ENCODE data around the gene UBN2. TPM values are rescaled to one million over a fixed set of nuclear protein-coding genes. Genes with fewer than 3 reads are reported as not detected.
"Not testable (repeated sequence)": the region's sequence is repeated elsewhere in the genome, so short reads cannot be mapped to it uniquely, and the experiment has no call there.

The UBN2 gene
- total RNA-seq, 3 donors from 2014 or later: 18.7 to 28.2 (median 26.0) TPM

GRCh38 chr7:139332697-139333359 is 101.8 kb downstream of the UBN2 start:
- DNase-seq (peak in 2 of 3 donors; percentile 30 to 31), ATAC-seq (peak; percentile 60)
- Histone ChIP-seq H3K9me3 (no peaks in the 10 kb centered on the region), H3K36me3 (ENCODE audit: low read depth) (no peaks in the 10 kb centered on the region), H3K4me3 (no peak overlapping the region), H3K4me1 (ENCODE audit: low read depth) (peaks cover 6% of the 10 kb centered on the region)
- TF ChIP-seq, protein P1, sequence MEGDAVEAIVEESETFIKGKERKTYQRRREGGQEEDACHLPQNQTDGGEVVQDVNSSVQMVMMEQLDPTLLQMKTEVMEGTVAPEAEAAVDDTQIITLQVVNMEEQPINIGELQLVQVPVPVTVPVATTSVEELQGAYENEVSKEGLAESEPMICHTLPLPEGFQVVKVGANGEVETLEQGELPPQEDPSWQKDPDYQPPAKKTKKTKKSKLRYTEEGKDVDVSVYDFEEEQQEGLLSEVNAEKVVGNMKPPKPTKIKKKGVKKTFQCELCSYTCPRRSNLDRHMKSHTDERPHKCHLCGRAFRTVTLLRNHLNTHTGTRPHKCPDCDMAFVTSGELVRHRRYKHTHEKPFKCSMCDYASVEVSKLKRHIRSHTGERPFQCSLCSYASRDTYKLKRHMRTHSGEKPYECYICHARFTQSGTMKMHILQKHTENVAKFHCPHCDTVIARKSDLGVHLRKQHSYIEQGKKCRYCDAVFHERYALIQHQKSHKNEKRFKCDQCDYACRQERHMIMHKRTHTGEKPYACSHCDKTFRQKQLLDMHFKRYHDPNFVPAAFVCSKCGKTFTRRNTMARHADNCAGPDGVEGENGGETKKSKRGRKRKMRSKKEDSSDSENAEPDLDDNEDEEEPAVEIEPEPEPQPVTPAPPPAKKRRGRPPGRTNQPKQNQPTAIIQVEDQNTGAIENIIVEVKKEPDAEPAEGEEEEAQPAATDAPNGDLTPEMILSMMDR (IDR thresholded peaks at IDR 0.05): no peak
- intact Hi-C loops (cut with DNase I, micrococcal nuclease): no loop called here

DNA sequence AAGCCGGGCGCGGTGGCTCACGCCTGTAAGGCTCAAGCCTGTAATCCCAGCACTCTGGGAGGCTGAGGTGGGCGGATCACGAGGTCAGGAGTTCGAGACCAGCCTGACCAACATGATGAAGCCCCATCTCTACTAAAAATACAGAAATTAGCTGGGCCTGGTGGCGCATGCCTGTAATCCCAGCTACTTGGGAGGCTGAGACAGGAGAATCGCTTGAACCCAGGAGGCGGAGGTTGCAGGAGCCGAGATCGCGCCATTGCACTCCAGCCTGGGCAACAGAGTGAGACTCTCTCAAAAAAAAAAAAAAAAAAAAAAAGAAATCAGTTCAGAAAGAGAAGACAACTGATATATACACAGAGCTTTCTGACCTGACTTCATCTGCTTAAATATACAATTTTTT is 102.4 kb downstream of the UBN2 start:
- DNase-seq; H3K4me3 ChIP-seq; H3K9me3 ChIP-seq; ATAC-seq; H3K4me1 ChIP-seq (ENCODE audit: low read depth); intact Hi-C loops (cut with DNase I, micrococcal nuclease); H3K36me3 ChIP-seq (ENCODE audit: low read depth): not testable (repeated sequence)

DNA sequence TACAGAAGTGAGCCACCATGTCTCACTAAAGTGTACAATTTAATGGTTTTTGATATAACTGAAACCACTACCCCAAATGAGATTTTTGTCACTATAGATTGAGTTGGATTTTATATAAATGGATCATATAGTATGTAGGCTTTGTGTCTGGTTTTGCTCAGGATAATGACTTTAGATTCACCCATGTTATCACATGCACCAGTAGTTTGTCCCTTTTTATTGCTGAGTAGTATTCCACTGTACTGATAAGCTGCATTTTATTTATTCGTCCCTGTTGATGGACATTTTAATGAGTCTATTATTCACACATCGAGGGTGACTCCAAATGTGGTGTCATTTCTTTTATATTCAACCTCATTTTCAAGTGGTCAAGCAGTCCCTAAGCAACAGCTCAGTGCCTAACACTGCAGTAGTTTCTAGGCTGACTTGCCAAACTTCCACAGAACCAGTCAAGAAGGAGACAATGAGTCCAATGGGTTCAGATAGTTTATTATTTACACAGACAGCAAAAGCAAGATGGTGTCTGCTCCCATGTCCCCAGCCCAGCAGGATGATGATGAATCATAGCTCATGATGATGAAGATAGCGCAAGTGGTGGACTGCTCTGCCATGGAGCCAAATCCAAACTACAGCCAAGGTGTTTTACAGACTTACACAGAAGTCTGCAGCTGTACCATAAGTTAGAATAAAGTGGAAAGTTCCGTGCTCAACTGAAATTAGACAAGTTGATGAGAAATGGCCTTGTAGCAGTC is 103.5 kb downstream of the UBN2 start:
- Histone ChIP-seq H3K4me3 (no peak overlapping the region), H3K36me3 (ENCODE audit: low read depth) (no peaks in the 10 kb centered on the region)
- intact Hi-C loops (cut with DNase I, micrococcal nuclease): no loop called here

DNA sequence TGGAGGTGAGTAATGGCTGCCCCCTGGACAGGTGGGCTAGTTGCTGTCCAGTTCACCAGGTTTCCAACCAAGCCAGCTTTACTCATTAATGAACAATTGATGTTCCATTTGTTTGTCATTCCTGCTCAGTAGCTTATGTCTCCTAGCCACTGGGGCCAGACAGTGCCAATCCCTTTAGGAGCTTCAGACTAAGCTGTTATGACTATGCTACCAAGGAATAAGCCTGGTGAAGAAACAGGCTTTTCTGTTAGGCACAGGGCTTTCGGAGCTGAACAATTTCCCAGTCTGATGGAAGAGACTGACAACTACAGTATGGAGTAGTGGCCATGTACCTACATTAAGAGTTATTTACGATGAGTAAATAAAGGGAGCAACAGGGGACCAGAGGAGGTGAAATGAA is 108.0 kb downstream of the UBN2 start:
- ATAC-seq (no peak), DNase-seq (no peak)
- intact Hi-C loops (cut with DNase I, micrococcal nuclease): no loop called here
- H3K9me3 ChIP-seq: no peaks in the 10 kb centered on the region
- TF ChIP-seq, protein P1 (IDR thresholded peaks at IDR 0.05): no peak
- no peaks in the 10 kb centered on the region for H3K4me1 ChIP-seq (ENCODE audit: low read depth)
- no peaks in the 10 kb centered on the region for H3K36me3 ChIP-seq (ENCODE audit: low read depth)
- no peak overlapping the region for H3K4me3 ChIP-seq

More for the DNA sequence above, 103.5 kb downstream of the UBN2 start:
- no peaks in the 10 kb centered on the region for H3K9me3 ChIP-seq
- ATAC-seq: no peak
- TF ChIP-seq, protein P1 (IDR thresholded peaks at IDR 0.05): no peak
- no peak for DNase-seq
- peaks cover 6% of the 10 kb centered on the region for H3K4me1 ChIP-seq (ENCODE audit: low read depth)

DNA sequence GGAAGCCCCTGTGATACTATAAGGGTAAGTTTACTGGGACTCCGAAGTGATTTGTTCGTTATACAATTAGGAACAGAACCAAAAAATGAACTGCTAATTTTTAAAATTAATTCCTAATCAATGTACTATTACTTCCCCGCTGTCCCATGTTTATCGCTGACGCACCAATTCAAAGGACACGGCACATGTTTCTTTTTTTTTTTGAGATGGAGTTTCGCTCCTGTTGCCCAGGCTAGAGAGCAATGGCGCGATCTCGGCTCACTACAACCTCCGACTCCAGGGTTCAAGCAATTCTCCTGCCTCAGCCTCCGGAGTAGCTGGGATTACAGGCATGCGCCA is 108.6 kb downstream of the UBN2 start:
- no peaks in the 10 kb centered on the region for H3K4me1 ChIP-seq (ENCODE audit: low read depth)
- peak overlapping the region; percentile 79 for H3K4me3 ChIP-seq
- intact Hi-C loops (cut with DNase I, micrococcal nuclease): no loop called here

More for the DNA sequence above, 108.6 kb downstream of the UBN2 start:
- TF ChIP-seq, protein P1 (IDR thresholded peaks at IDR 0.05): no peak
- ATAC-seq (no peak), DNase-seq (no peak)
- Histone ChIP-seq H3K36me3 (ENCODE audit: low read depth) (no peaks in the 10 kb centered on the region), H3K9me3 (no peaks in the 10 kb centered on the region)
